NCI-H1417 treated with DMSO at 0.1 percent for 48 hours (cell line): ENCODE results near the gene SLC22A4.

Source experiments
- DNase-seq: peaks from one replicate; lab custom pipeline; 2025; lab: John Stamatoyannopoulos, UW

The SLC22A4 gene

GRCh38 chr5:132300577-132301343, 6.6 kb downstream of the SLC22A4 start:
- DNase-seq = no peak

- no peak for DNase-seq
These were observed 7.4 kb downstream of the SLC22A4 start for GRCh38 chr5:132301344-132302271.

- no peak for DNase-seq
These were observed 8.2 kb downstream of the SLC22A4 start for GRCh38 chr5:132302413-132302812.

GRCh38 chr5:132303589-132303988, 9.4 kb downstream of the SLC22A4 start:
- DNase-seq = no peak

- DNase-seq = no peak
These were observed 11.2 kb downstream of the SLC22A4 start for GRCh38 chr5:132305420-132305819.

GRCh38 chr5:132308701-132309100, 14.5 kb downstream of the SLC22A4 start:
- DNase-seq = no peak

GRCh38 chr5:132309679-132310078, 15.5 kb downstream of the SLC22A4 start:
- no peak for DNase-seq

- no peak for DNase-seq
These were observed 16.1 kb downstream of the SLC22A4 start for GRCh38 chr5:132310141-132310834.

GRCh38 chr5:132313366-132313765, 19.2 kb downstream of the SLC22A4 start:
- no peak for DNase-seq

GRCh38 chr5:132313961-132314432, 19.8 kb downstream of the SLC22A4 start:
- DNase-seq = no peak

- no peak for DNase-seq
These were observed 21.4 kb downstream of the SLC22A4 start for GRCh38 chr5:132315529-132316067.

GRCh38 chr5:132319975-132320374, 25.8 kb downstream of the SLC22A4 start:
- no peak for DNase-seq

GRCh38 chr5:132321109-132321721, 27.0 kb downstream of the SLC22A4 start:
- DNase-seq = no peak

GRCh38 chr5:132322266-132322665, 28.1 kb downstream of the SLC22A4 start:
- DNase-seq = no peak

GRCh38 chr5:132323202-132323601, 29.0 kb downstream of the SLC22A4 start:
- DNase-seq = no peak

- DNase-seq = no peak
These were observed 31.5 kb downstream of the SLC22A4 start for GRCh38 chr5:132325691-132326090.

GRCh38 chr5:132327252-132327955, 33.2 kb downstream of the SLC22A4 start:
- no peak for DNase-seq

GRCh38 chr5:132334812-132335211, 40.6 kb downstream of the SLC22A4 start:
- DNase-seq = no peak

GRCh38 chr5:132335402-132335801, 41.2 kb downstream of the SLC22A4 start:
- no peak for DNase-seq

- no peak for DNase-seq
These were observed 45.3 kb downstream of the SLC22A4 start for GRCh38 chr5:132339502-132339901.
